ENCODE results near the gene NLK.

NLK gene

GRCh38 chr17:28041068-28041843 lies 1.2 kb upstream of the NLK start:
- DNase-seq: peak; percentile 99

GRCh38 chr17:28041844-28042656 lies 427 bp upstream of the NLK start:
- no peak for DNase-seq

DNA sequence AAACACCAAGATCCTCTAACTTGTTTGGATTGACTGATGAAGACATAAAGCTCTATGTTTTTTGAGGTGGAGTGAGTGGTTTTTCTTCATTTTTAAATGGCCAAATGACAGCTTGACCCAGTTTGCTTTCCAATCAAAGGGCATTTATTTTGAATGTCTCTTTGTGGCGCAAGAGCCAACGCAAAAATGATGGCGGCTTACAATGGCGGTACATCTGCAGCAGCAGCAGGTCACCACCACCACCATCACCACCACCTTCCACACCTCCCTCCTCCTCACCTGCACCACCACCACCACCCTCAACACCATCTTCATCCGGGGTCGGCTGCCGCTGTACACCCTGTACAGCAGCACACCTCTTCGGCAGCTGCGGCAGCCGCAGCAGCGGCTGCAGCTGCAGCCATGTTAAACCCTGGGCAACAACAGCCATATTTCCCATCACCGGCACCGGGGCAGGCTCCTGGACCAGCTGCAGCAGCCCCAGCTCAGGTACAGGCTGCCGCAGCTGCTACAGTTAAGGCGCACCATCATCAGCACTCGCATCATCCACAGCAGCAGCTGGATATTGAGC lies 329 bp downstream of the NLK start:
- no peak for DNase-seq

- DNase-seq: no peak
These were observed 819 bp downstream of the NLK start for GRCh38 chr17:28043296-28043695.

DNA sequence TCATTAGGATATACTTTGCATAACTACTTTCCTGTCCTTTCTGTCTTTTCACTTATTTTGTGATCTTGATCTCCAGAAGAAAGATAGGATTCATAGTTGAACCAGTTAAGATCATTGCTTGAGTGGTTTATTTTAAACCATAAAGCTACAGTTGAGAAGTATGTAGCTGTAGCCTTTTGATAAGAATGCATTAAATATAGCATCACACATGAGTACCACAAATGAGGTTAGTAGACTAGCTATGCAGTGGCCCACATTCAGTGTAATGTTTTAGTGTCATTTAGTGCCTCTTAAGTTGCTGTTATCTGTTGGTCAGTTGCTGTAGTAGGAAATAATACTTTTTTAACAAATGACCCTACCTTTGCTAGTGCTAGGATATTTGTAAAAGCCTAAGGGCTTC lies 1.3 kb downstream of the NLK start:
- no peak for DNase-seq

- DNase-seq: no peak
These were observed 2.8 kb downstream of the NLK start for GRCh38 chr17:28045304-28045703.

DNA sequence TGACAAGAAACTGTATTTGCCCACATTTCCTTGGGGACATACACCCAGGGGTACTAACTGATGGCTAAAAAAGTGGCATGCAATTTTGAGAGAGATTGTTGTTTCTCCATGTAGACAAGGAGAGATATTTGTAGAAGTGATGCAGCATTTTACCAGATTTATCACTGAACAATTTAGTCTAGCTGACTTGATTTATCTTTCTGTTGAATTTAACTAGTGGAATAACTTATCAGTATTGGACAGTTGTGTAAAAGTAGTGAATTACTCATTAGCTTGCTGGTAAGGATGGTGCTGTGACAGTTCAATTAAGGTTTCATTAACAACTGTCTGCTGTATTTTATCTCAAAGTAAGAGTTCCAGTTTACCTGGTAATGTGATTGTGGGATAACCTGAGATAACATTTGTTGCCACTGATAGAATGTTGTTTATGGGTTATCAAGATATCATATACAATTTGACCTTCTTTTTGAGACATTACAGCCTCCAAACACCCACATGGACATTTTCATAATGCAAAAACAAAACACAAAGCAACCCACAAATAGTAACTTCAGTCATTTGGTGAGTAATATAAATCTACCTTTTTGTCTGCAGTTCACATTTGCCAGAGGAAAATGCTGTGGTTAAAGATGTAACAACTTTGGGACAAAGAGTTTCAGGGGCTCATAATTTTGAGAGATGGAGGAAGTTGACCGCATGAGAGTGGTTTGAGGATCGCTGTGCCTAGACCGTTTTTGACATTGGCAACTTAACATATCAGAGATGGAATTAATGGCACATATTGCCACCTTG lies 3.8 kb downstream of the NLK start:
- DNase-seq: no peak

DNA sequence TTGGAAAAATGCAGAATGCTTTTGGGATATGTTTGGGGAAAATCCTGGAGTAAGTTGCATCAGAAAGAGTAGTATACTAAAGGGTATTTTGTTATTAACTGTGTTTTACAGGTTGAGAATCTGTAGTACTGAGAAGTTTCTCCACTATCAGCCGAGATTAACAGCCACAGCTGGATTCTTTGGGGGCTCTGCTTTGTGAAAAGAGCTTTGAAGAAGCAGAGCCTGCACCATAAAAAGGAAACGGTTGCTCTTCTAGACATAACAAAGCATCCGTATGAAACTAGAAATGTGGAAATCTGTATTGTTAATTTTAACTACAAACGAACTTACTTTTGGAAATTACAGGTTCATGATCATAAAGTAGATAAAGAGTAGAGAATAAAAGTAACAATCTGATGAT lies 5.3 kb downstream of the NLK start:
- DNase-seq: no peak

DNA sequence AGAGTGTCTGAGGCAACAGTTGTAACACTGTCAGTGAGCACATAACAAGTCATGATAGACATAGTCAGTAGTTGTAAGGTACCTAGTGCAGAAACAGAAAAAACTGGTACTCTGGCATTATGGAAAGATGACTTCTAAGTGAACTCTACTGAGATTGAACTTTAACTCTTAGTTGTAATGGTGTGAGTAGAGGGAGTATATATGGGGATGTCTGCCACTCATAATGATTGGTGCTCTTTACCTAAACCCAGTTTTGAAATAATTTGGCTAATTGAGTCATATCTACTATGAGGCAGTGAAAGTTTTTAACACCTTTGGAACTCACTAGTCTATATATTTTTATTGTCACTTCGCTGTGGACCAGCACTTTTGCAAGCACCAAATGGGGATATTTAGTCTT lies 6.6 kb downstream of the NLK start:
- DNase-seq: no peak

GRCh38 chr17:28053044-28053670 lies 10.7 kb downstream of the NLK start:
- DNase-seq: no peak

DNA sequence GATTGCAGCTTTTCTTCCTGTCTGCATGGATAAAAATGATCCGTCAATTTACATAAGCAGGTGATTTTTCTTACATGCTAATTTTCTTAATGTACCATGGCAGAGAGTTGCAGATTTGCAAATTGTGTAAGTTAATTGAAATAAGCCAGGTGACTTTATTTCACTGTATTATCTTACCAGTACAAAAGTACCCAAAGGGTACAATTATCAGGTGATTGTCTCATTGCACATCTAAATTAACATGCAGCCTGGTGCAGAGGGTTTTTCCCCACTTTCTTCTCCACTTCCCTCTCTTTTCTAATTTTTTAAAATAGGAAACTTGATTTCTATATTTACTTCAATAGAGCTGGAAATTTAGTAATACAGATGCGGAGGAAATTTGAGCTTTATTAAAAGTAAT lies 11.2 kb downstream of the NLK start:
- DNase-seq: no peak

DNA sequence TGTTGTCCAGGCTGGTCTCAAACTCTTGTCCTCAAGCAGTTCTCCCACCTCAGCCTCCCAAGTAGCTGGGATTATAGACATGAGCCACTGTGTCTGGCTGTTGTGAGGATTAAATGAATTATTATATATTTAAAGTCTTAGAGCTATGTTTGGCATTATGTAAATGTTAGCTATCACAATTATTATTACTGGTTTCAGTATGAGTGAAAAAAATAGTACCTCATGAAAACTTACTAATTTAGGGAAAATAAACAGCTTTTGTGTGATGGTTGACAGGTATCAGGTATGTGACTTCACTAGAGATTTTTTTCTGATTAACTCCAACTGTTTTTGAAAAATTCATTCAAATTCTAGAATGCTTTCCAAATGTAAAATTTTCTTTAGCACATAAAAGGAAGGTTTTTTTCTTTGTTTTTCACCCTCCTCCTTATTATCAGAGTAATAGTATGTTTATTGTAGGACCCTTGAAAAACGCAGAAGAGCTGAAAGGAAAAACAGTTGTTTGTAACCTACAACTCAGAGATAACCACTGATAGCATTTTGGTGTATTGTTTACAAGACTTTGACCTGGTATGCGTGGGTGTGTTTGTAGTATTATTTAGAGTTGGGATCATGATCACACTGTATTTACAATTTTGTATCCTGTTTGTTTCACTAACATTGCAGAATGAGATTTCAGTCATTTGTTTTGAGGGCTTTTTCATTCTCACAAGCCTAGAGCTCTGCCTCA lies 13.2 kb downstream of the NLK start:
- no peak for DNase-seq

- DNase-seq: no peak
These were observed 13.8 kb downstream of the NLK start for GRCh38 chr17:28056276-28056620.

- DNase-seq: no peak
These were observed 15.3 kb downstream of the NLK start for GRCh38 chr17:28057731-28058246.

- DNase-seq: no peak
These were observed 17.2 kb downstream of the NLK start for GRCh38 chr17:28059675-28060074.

DNA sequence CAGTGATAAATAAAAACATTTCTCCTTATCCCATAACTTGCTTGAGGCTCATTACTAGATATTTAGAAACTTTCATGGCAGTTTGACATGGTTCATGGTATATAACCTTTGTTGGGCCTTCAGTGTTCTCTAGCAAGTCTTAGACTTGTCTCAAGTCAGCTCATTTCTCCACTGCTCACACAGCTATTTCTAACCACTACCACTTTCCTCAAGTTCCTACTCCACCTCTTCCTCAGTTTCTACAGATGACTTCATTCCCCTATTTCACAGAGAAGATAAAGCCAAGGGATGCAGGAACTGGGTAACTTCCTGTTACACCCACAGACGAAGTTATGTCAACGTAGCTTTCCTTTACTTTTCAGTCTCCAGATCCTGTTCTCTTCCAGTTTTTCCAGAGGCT lies 23.2 kb downstream of the NLK start:
- no peak for DNase-seq

DNA sequence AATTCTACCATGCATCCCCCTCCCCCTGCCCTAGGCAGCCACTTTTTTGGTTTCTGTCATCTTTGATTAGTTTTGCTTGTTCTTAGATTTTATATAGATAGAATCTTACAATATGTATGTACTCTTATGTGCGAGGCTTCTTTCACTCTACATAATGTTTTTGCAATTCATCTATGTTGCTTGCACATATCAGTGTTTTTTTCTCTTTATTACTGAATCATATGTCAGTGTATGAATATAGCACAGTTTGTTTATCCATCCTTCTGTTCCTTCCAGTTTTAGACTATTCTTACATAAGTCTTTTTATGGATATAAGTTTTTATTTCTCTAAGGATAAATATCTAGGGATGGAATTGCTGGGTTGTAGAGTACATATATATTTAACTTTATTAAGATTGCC lies 26.6 kb downstream of the NLK start:
- no peak for DNase-seq

- no peak for DNase-seq
These were observed 28.7 kb downstream of the NLK start for GRCh38 chr17:28071179-28071578.

DNA sequence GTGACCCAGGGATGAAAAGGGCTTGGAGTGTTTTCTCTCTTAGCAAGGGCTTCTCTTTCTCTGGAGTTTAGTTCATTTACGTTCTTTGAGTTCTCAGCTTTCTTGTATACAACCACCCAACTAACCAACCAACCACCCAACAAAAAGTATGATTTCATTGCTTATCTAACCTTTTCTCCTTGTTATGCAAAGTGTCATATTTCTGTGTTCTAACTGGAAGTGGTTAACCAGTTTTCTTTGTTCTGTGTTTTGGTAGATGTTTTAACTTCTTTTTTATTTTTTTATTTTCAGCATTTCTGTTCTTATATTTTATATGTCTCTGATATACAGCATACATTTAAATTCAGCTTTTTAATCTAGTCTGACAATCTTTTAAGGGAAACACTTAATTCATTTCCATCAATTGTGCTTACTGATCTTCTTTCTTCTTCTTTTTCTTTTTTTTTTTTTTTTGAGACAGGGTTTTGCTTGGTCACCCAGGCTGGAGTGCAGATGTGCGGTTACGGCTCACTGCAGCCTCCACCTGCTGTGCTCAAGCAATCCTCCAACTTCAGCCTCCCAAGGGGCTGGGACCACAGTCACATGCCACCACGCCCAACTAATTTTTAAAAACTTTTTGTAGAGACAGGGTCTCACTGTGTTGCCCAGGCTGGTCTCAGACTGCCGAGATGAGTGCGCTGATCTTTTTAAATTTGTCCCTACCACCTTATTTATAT lies 29.6 kb downstream of the NLK start:
- DNase-seq: no peak

DNA sequence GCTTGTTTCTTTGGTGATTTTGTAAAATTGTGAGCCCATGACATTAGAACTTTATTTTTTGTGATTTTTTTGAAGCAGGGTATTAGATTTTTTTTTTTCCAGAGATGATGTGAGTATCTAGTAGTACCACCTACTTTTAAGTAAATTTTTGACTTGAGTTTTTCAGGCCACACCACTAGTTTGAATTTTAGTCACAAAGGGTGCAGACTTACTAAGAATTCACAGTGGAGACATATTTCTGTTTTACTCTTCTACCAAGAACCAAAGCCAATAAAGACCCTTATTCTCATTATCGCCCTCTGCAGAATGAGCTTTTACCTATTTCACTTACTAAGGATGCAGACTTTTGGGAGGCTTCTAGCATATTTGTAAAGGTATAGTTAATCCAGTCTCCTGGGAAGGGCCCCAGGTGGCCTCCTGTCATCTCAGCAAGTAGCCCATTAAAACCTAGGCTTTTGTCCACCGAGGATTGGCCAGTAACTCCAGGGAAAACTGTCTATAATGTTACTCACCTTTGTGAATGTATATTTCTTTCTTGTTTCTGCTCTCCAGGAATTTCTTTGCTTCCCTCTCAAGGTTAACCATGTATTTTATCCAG lies 30.6 kb downstream of the NLK start:
- DNase-seq: no peak

- no peak for DNase-seq
These were observed 31.5 kb downstream of the NLK start for GRCh38 chr17:28074010-28074409.

All from NCI-H2029 treated with DMSO at 0.1 percent for 48 hours (cell line).